Body of pancreas (tissue), 4 donors: ENCODE results near the gene HOTAIR.

Experiments
- CTCF ChIP-seq, 7 experiments: fragments of 450-650 bp in 4 of 7; fragments of 200-600 bp in 3 of 7; sonication (generic) in 3 of 7; IDR thresholded peaks; one replicate each; pipeline ENCODE4 v1.5.1; 2016 to 2019; ENCODE audit warnings: antibody characterized with exemption in 7 of 7
- POLR2A ChIP-seq, 3 donors: fragments of 450-650 bp; IDR thresholded peaks; one replicate each; pipeline ENCODE4 v1.6.1; 2016; ENCODE audit warnings: antibody characterized with exemption in 3 of 3, mild to moderate bottlenecking in 2 of 3

- TF ChIP-seq CTCF (IDR thresholded peaks at IDR 0.05) (no peak), POLR2A (IDR thresholded peaks at IDR 0.05) (no peak)
These were observed 33.5 kb upstream of the HOTAIR start for GRCh38 chr12:54008260-54008552.
